Measurements from ENCODE around the gene IMPA2. TPM values are rescaled to one million over a fixed set of nuclear protein-coding genes. Genes with fewer than 3 reads are reported as not detected.

Gene IMPA2
- total and polyA plus RNA-seq, 2 donors (not counting 1 experiment from before 2014, with no cell fraction given), result 3.8 to 23.0 TPM

DNA sequence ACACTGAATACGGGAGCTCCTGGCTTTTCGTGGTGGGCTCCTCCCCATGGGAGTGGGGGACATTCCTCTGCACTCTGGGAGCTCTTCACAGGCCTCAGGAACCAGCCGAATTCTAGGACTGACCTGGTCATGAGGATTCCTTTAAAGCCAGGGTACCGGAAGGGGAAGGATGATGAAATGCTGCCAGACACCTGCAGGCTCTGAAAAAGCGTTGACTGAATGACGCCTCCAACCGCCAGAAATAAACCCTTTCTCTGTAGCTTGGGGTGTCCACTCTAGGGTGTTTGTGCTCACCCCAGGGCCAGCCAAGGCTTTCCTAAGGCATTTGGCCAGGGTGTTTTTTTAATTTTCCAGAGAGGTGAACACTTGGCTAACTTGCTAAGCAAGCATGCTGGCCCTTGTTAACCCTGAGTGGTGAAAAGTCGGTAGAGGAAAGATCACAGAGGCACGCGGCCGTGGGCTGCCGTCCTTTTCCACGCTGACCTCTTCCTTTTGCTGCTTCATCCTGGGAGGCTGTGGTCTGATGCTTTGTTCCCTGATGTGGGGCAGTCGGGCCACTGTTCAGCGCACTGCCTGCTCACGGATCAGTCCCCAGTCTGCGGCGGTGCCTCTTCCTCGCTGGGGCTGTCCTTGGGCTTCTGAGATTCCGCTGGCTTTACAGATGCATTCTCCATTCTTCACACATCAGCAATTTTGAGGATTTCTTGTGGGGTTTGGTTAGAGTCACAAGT lies 32.0 kb downstream of the IMPA2 start:
- H3K79me2 ChIP-seq (ENCODE audit: control insufficient read depth, insufficient read depth, low read length), result no peaks in the 10 kb centered on the region
- H3K4me1 ChIP-seq (ENCODE audit: control insufficient read depth, extremely low read depth, insufficient read depth, low read length), result no peaks in the 10 kb centered on the region
- no peak overlapping the region for H3K27ac ChIP-seq (ENCODE audit: insufficient read depth, low read length)
- H3K9me3 ChIP-seq (ENCODE audit: control insufficient read depth, insufficient read depth, low read depth, low read length), result no peaks in the 10 kb centered on the region
- no peaks in the 10 kb centered on the region for H3K36me3 ChIP-seq (ENCODE audit: control insufficient read depth, insufficient read depth, low read length)
- TF ChIP-seq CTCF (conservative IDR thresholded peaks at IDR 0.05 in 1 of 2, IDR thresholded peaks at IDR 0.05 in 1 of 2; ENCODE audit: low read depth in 1 of 2, low read length in 2 of 2) (no peak), EZH2 (IDR thresholded peaks at IDR 0.05; ENCODE audit: low read length, missing control alignments) (no peak)
- H3K4me3 ChIP-seq (replicated peaks in 1 of 4; ENCODE audit: control extremely low read depth in 1 of 4, insufficient read depth in 1 of 4, low read depth in 3 of 4, low read length in 4 of 4), result no peak overlapping the region
- H2AFZ ChIP-seq (ENCODE audit: low read length), result no peak overlapping the region
- DNase-seq (ENCODE audit: low read depth in 2 of 2), result peak in 1 of 2 donors; percentile 48
- no peak overlapping the region for H3K9ac ChIP-seq (ENCODE audit: insufficient read depth, low read length)
- H3K27me3 ChIP-seq (ENCODE audit: control insufficient read depth, insufficient read depth, low read length), result no peaks in the 10 kb centered on the region
- H3K4me2 ChIP-seq (ENCODE audit: extremely low read depth, insufficient read depth, low read length), result no peak overlapping the region
- no peaks in the 10 kb centered on the region for H4K20me1 ChIP-seq (ENCODE audit: control insufficient read depth, extremely low read depth, insufficient read depth, low read length)

DNA sequence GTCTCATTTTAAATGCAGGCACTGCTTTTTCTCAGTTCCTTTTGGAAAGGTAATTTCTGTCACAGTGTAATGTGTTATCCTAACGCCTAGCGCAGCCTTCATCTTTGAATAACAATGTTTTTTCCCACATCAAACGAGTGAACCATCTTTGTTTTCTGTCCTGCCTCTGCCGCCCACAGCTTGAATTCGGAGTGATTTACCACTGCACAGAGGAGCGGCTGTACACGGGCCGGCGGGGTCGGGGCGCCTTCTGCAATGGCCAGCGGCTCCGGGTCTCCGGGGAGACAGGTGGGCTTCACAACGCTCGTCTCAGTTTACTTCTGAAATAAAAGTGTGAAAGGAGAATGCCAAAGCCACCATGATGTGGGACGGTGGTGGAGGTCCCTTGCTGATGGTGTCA lies 32.8 kb downstream of the IMPA2 start:
- no peaks in the 10 kb centered on the region for H3K9me3 ChIP-seq (ENCODE audit: control insufficient read depth, insufficient read depth, low read depth, low read length)
- H3K9ac ChIP-seq (ENCODE audit: insufficient read depth, low read length), result no peak overlapping the region
- H3K27ac ChIP-seq (ENCODE audit: insufficient read depth, low read length), result no peak overlapping the region
- H3K36me3 ChIP-seq (ENCODE audit: control insufficient read depth, insufficient read depth, low read length), result no peaks in the 10 kb centered on the region
- H2AFZ ChIP-seq (ENCODE audit: low read length), result no peak overlapping the region
- H3K4me1 ChIP-seq (ENCODE audit: control insufficient read depth, extremely low read depth, insufficient read depth, low read length), result no peaks in the 10 kb centered on the region
- H3K27me3 ChIP-seq (ENCODE audit: control insufficient read depth, insufficient read depth, low read length), result no peaks in the 10 kb centered on the region
- H3K4me2 ChIP-seq (ENCODE audit: extremely low read depth, insufficient read depth, low read length), result no peak overlapping the region
- no peak for DNase-seq (ENCODE audit: low read depth in 2 of 2)
- TF ChIP-seq CTCF (conservative IDR thresholded peaks at IDR 0.05 in 1 of 2, IDR thresholded peaks at IDR 0.05 in 1 of 2; ENCODE audit: low read depth in 1 of 2, low read length in 2 of 2), result no peak
- TF ChIP-seq EZH2 (IDR thresholded peaks at IDR 0.05; ENCODE audit: low read length, missing control alignments), result no peak
- H3K79me2 ChIP-seq (ENCODE audit: control insufficient read depth, insufficient read depth, low read length), result no peaks in the 10 kb centered on the region
- no peak overlapping the region for H3K4me3 ChIP-seq (replicated peaks in 1 of 4; ENCODE audit: control extremely low read depth in 1 of 4, insufficient read depth in 1 of 4, low read depth in 3 of 4, low read length in 4 of 4)
- no peaks in the 10 kb centered on the region for H4K20me1 ChIP-seq (ENCODE audit: control insufficient read depth, extremely low read depth, insufficient read depth, low read length)

DNA sequence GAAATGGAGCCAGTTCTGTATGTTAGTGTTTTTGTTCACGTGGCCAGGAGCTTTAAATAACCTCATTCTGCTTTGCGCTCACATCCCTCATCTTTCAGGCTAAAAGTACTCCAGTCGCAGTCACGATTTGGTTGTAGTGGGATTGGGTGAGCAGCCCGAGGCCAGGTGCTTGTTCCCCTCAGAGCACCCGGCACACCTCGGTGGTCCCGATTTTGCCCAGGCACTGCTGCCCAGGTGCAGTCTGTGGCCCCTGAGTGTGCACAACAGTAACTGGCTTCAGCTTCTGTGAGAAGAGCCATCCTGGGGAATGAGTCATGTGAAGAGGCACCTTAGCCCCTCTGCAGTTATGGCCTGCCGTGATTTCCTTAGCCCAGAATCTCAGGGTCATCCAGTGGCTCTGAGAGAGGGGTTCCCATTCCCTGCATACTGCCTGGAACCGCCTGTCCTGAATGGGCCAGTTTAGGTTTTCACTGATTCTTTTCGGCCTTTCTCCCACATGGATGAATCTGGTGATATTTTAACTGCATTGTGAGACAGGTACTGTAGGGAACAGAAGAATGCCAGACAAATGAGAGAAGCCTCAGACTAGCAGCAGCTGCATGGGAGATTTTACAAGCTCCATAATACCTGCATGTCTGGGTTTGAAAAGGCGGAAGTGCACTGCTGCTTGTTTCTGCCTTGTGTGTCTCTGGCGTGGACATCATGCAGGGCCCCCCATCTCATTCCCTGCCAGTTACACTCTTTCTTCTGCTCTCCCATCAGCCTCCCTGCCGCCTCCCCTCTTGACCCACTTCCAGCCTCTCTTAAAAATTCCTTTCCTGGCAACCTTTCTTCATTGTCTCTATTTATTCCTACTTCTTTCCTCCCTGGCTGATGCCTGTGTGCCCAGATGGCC lies 33.5 kb downstream of the IMPA2 start:
- H3K9ac ChIP-seq (ENCODE audit: insufficient read depth, low read length), result no peak overlapping the region
- no peaks in the 10 kb centered on the region for H3K79me2 ChIP-seq (ENCODE audit: control insufficient read depth, insufficient read depth, low read length)
- no peaks in the 10 kb centered on the region for H3K27me3 ChIP-seq (ENCODE audit: control insufficient read depth, insufficient read depth, low read length)
- no peak for DNase-seq (ENCODE audit: low read depth in 2 of 2)
- H3K27ac ChIP-seq (ENCODE audit: insufficient read depth, low read length), result no peak overlapping the region
- no peaks in the 10 kb centered on the region for H3K9me3 ChIP-seq (ENCODE audit: control insufficient read depth, insufficient read depth, low read depth, low read length)
- TF ChIP-seq EZH2 (IDR thresholded peaks at IDR 0.05; ENCODE audit: low read length, missing control alignments) (no peak), CTCF (conservative IDR thresholded peaks at IDR 0.05 in 1 of 2, IDR thresholded peaks at IDR 0.05 in 1 of 2; ENCODE audit: low read depth in 1 of 2, low read length in 2 of 2) (no peak)
- no peak overlapping the region for H2AFZ ChIP-seq (ENCODE audit: low read length)
- no peaks in the 10 kb centered on the region for H3K4me1 ChIP-seq (ENCODE audit: control insufficient read depth, extremely low read depth, insufficient read depth, low read length)
- no peaks in the 10 kb centered on the region for H3K36me3 ChIP-seq (ENCODE audit: control insufficient read depth, insufficient read depth, low read length)
- H3K4me2 ChIP-seq (ENCODE audit: extremely low read depth, insufficient read depth, low read length), result no peak overlapping the region
- H3K4me3 ChIP-seq (replicated peaks in 1 of 4; ENCODE audit: control extremely low read depth in 1 of 4, insufficient read depth in 1 of 4, low read depth in 3 of 4, low read length in 4 of 4), result no peak overlapping the region
- no peaks in the 10 kb centered on the region for H4K20me1 ChIP-seq (ENCODE audit: control insufficient read depth, extremely low read depth, insufficient read depth, low read length)

Data from fibroblast of lung (primary cell).